ENCODE data around the gene SIDT2. TPM values are rescaled to one million over a fixed set of nuclear protein-coding genes. Genes with fewer than 3 reads are reported as not detected.
"Not testable (repeated sequence)": the region's sequence is repeated elsewhere in the genome, so short reads cannot be mapped to it uniquely, and the experiment has no call there.

The SIDT2 gene
- 2.1 and 3.5 TPM in 2 replicates for total RNA-seq (2014; rRNA removed; shearing (Covaris generic))

GRCh38 chr11:117178210-117179034 lies at the start of gene SIDT2:
Gene SIDT2, plus strand, starts transcription at chr11:117178743. Its CDS starts 521 bp downstream, at chr11:117179264.
- DNase-seq (ENCODE audit: low read depth in 1 of 2, low spot score in 2 of 2) = peak; percentile 58 to 85
- no peaks in the 10 kb centered on the region for H3K9me3 ChIP-seq (replicated peaks)
- peaks cover 9% of the 10 kb centered on the region for H3K4me1 ChIP-seq (replicated peaks)
- no peak within 1 kb of the TSS for H3K27ac ChIP-seq
- no peaks in the 10 kb centered on the region for H3K27me3 ChIP-seq (replicated peaks)
- H3K36me3 ChIP-seq = no peaks in the 10 kb centered on the region
- peak within 1 kb of the TSS; percentile 46 for H3K4me3 ChIP-seq

DNA sequence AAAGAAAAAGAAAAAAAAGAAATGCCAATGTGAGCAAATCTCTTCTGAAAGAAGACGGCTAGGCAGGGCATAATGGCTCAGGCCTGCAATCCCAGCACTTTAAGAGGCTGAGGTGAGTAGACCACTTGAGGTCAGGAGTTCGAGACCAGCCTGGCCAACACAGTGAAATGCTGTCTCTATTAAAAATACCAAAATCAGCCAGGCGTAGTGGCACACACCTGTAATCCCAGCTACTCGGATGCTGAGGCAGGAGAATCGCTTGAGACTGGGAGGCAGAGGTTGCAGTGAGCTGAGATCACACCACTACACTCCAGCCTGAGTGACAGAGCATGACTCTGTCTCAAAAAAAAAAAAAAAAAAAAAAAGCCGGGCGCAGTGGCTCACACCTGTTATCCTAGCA lies 48.1 kb upstream of the SIDT2 start:
- H3K4me3 ChIP-seq; H3K9me3 ChIP-seq (replicated peaks); H3K27ac ChIP-seq; H3K4me1 ChIP-seq (replicated peaks); H3K27me3 ChIP-seq (replicated peaks); H3K36me3 ChIP-seq; DNase-seq (ENCODE audit: low read depth in 1 of 2, low spot score in 2 of 2): not testable (repeated sequence)

DNA sequence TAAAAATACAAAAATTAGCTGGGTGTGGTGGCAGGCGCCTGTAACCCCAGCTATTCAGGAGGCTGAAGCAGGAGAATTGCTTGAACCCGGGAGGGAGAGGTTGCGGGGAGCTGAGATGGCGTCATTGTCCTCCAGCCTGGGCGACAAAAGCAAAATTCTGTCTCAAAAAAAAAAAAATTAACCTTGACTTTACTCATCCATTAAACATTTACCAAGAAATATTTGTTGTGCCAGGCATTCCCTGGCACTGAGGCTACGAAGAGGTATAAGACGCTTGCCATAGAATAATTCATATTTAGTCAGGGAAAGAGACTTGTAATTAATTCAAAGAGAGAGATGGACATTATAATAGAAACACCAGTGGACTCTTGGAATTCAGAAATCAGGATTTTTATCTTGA lies 47.7 kb upstream of the SIDT2 start:
- H3K36me3 ChIP-seq = no peaks in the 10 kb centered on the region
- no peaks in the 10 kb centered on the region for H3K9me3 ChIP-seq (replicated peaks)
- H3K27ac ChIP-seq = no peak overlapping the region
- no peaks in the 10 kb centered on the region for H3K27me3 ChIP-seq (replicated peaks)
- DNase-seq (ENCODE audit: low read depth in 1 of 2, low spot score in 2 of 2) = no peak
- H3K4me1 ChIP-seq (replicated peaks) = no peaks in the 10 kb centered on the region
- H3K4me3 ChIP-seq = no peak overlapping the region

DNA sequence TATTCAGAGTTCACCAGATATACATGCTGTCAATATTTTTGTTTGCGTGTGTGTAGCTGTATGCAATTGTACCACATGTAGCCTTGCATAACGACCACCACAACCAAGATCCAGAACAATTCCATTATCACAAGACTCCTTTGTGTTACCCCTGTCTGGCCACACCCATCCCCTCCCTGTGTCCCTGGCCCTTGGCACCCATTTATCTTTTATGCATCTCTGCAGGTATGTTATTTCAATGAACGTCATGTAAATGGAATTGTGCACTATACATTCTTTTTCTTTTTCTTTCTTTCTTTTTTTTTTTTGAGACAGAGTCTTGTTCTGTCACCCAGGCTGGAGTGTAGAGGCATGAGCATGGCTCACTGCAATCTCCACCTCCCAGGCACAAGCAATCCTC lies 44.1 kb upstream of the SIDT2 start:
- Histone ChIP-seq H3K4me3 (no peak overlapping the region), H3K27ac (no peak overlapping the region), H3K4me1 (replicated peaks) (no peaks in the 10 kb centered on the region), H3K9me3 (replicated peaks) (no peaks in the 10 kb centered on the region), H3K36me3 (no peaks in the 10 kb centered on the region), H3K27me3 (replicated peaks) (no peaks in the 10 kb centered on the region)
- no peak for DNase-seq (ENCODE audit: low read depth in 1 of 2, low spot score in 2 of 2)

- not testable (repeated sequence) for H3K36me3 ChIP-seq; H3K27me3 ChIP-seq (replicated peaks)
These were observed 43.6 kb upstream of the SIDT2 start for GRCh38 chr11:117134979-117135378.

DNA sequence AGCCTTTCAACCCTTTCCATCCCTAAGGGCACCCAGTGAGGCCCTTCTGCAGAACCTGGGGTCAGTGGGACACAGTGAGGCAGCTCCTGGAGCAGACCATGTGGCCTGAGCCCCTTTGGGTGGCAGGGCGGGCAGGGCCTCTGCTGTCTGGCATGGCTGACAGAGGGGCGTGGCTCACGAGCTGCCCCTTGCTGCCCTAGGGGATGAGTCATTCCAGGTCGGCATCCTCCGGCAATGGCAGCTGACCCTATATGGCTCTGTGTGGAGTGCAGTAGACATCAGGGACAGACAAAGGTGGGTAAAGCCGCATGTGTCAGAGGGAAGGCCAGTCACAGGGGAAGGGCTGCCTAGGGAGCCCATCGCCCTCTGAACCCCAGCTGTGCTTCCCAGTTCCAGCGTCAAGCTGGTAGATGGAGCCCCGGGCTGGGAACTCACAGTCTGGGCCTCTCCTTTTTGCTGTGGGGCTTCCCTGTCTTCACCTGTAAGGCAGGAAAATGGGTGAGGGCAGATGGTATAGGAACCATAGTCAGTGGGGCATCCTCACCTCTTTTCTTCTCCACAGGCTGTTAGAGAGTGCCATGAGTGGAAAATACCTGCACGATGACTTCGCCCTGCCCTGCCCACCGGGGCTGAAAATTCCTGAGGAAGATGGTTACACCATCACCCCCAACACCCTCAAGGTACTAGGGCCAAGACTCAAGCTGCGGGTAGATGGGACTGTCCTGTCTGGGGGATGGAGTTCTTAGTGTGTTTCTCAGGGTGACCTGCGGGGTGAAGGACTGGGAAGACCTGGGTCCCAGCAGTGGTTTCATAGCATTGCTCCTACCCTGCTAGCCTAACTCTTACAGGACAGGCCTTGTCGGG lies 41.1 kb upstream of the SIDT2 start:
- not testable (repeated sequence) for DNase-seq (ENCODE audit: low read depth in 1 of 2, low spot score in 2 of 2); H3K27me3 ChIP-seq (replicated peaks); H3K27ac ChIP-seq; H3K4me3 ChIP-seq; H3K9me3 ChIP-seq (replicated peaks); H3K4me1 ChIP-seq (replicated peaks); H3K36me3 ChIP-seq

More at GRCh38 chr11:117134979-117135378, 43.6 kb upstream of the SIDT2 start:
- DNase-seq (ENCODE audit: low read depth in 1 of 2, low spot score in 2 of 2); H3K9me3 ChIP-seq (replicated peaks); H3K27ac ChIP-seq; H3K4me3 ChIP-seq; H3K4me1 ChIP-seq (replicated peaks): not testable (repeated sequence)

- H3K4me1 ChIP-seq (replicated peaks) = peaks cover 12% of the 10 kb centered on the region
- peak overlapping the region; percentile 69 for H3K27ac ChIP-seq
- peaks cover 23% of the 10 kb centered on the region for H3K36me3 ChIP-seq
- H3K4me3 ChIP-seq = peak overlapping the region; percentile 81
- DNase-seq (ENCODE audit: low read depth in 1 of 2, low spot score in 2 of 2) = no peak
- H3K27me3 ChIP-seq (replicated peaks) = no peaks in the 10 kb centered on the region
- no peaks in the 10 kb centered on the region for H3K9me3 ChIP-seq (replicated peaks)
These were observed 35.2 kb upstream of the SIDT2 start for GRCh38 chr11:117143390-117143789.

- peaks cover 25% of the 10 kb centered on the region for H3K36me3 ChIP-seq
- DNase-seq (ENCODE audit: low read depth in 1 of 2, low spot score in 2 of 2) = peak; percentile 87 to 91
- H3K9me3 ChIP-seq (replicated peaks) = no peaks in the 10 kb centered on the region
- H3K4me3 ChIP-seq = peak within 1 kb of the TSS; percentile 81
- H3K27me3 ChIP-seq (replicated peaks) = no peaks in the 10 kb centered on the region
- peak within 1 kb of the TSS; percentile 69 for H3K27ac ChIP-seq
- H3K4me1 ChIP-seq (replicated peaks) = peaks cover 12% of the 10 kb centered on the region
These were observed 34.6 kb upstream of the SIDT2 start, which contains the start of gene PAFAH1B2 for GRCh38 chr11:117143871-117144476. Gene PAFAH1B2, plus strand, starts transcription at chr11:117144287. Its CDS starts 8,161 bp downstream, at chr11:117152448.

DNA sequence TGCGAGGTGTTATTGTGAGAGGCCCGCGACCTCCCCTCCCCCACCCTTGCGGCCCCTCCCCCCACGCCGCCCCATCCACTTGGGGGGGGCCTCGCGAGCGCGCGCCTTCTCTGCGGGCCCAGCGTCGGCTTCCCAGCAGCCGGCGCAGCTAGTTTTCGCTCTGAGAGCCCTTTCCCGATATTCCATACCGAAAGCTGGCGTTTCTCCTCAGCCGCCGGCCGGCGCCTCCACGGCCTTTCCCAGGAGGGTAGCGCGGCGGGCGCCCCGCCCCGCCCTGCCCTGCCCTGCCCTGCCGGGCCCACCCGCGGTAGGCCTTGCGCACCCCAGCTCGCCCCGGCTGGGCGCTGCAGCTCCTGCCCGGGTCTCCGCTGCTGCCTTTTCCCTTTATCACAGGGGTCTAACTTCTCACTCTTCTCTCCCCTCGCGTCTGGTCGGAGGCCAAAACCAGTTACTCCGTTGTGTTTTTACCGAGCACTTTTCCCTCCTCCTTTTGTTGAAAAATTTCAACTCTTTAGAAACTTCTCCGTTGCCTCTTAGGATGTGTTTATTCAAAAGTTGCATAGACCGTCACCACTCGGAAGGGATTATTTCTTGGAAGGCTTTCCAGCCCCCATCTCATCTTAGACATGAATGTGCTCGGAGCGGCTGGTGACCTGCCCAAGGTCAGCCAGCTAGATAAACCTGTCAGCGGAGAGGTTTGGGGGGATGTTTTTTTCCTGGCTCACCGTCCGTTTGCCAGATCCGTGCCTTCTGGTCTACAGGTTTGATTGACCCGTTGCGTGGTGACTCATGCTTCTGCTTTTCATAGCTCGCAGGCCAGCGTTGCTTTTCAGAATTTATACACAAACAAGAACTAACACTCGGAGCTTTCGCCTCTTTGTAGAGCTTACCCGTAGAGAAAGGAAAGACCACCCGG lies 33.8 kb upstream of the SIDT2 start:
- Histone ChIP-seq H3K4me1 (replicated peaks) (peaks cover 12% of the 10 kb centered on the region), H3K27ac (peak overlapping the region; percentile 69), H3K36me3 (peaks cover 25% of the 10 kb centered on the region), H3K9me3 (replicated peaks) (no peaks in the 10 kb centered on the region), H3K27me3 (replicated peaks) (no peaks in the 10 kb centered on the region), H3K4me3 (peak overlapping the region; percentile 81)
- DNase-seq (ENCODE audit: low read depth in 1 of 2, low spot score in 2 of 2) = peak; percentile 55 to 76

GRCh38 chr11:117145393-117145761 lies 33.2 kb upstream of the SIDT2 start:
- DNase-seq (ENCODE audit: low read depth in 1 of 2, low spot score in 2 of 2) = peak in 1 of 2 experiments; percentile 58
- H3K4me1 ChIP-seq (replicated peaks) = peaks cover 12% of the 10 kb centered on the region
- H3K27me3 ChIP-seq (replicated peaks) = no peaks in the 10 kb centered on the region
- H3K27ac ChIP-seq = peak overlapping the region; percentile 69
- peak overlapping the region; percentile 81 for H3K4me3 ChIP-seq
- H3K9me3 ChIP-seq (replicated peaks) = no peaks in the 10 kb centered on the region
- H3K36me3 ChIP-seq = peaks cover 25% of the 10 kb centered on the region

GRCh38 chr11:117146521-117146920 lies 32.0 kb upstream of the SIDT2 start:
- H3K27me3 ChIP-seq (replicated peaks) = no peaks in the 10 kb centered on the region
- H3K27ac ChIP-seq = no peak overlapping the region
- peaks cover 12% of the 10 kb centered on the region for H3K4me1 ChIP-seq (replicated peaks)
- H3K4me3 ChIP-seq = no peak overlapping the region
- no peaks in the 10 kb centered on the region for H3K9me3 ChIP-seq (replicated peaks)
- peaks cover 25% of the 10 kb centered on the region for H3K36me3 ChIP-seq
- peak; percentile 12 to 46 for DNase-seq (ENCODE audit: low read depth in 1 of 2, low spot score in 2 of 2)

- no peaks in the 10 kb centered on the region for H3K4me1 ChIP-seq (replicated peaks)
- peaks cover 18% of the 10 kb centered on the region for H3K36me3 ChIP-seq
- H3K4me3 ChIP-seq = no peak overlapping the region
- no peaks in the 10 kb centered on the region for H3K9me3 ChIP-seq (replicated peaks)
- no peak for DNase-seq (ENCODE audit: low read depth in 1 of 2, low spot score in 2 of 2)
- no peak overlapping the region for H3K27ac ChIP-seq
- H3K27me3 ChIP-seq (replicated peaks) = no peaks in the 10 kb centered on the region
These were observed 26.5 kb upstream of the SIDT2 start for GRCh38 chr11:117152066-117152465.

DNA sequence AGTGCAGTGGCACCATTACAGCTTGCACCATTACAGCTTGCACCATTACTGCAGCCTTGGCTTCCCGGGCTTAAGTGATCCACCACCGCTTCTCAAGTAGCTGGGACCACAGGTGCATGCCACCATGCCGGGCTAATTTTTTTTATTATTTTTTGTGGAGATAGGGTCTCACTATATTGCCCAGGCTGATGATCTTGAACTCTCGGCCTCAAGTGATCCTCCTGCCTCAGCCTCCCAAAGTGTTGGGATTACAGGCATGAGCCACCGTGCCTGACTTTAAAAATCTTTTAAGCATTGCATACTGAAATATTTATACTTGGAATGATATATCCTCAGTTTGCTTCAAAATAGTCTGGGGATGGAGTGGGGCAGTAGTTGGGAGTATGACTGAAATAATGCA lies 24.1 kb upstream of the SIDT2 start:
- no peak overlapping the region for H3K27ac ChIP-seq
- no peak overlapping the region for H3K4me3 ChIP-seq
- H3K4me1 ChIP-seq (replicated peaks) = no peaks in the 10 kb centered on the region
- no peaks in the 10 kb centered on the region for H3K27me3 ChIP-seq (replicated peaks)
- H3K9me3 ChIP-seq (replicated peaks) = no peaks in the 10 kb centered on the region
- peaks cover 6% of the 10 kb centered on the region; the same call in 1 of the 2 replicates for H3K36me3 ChIP-seq
- no peak for DNase-seq (ENCODE audit: low read depth in 1 of 2, low spot score in 2 of 2)
